Endothelial cell of hepatic sinusoid (primary cell): ENCODE measurements around the gene UGT1A3.

ENCODE experiments used
- in situ Hi-C: cut with HindIII; loops from 2 replicates; pipeline ENCODE4 v1.10.0; 2017; ENCODE audit warnings: low sequenced_read_pairs

The UGT1A3 gene

DNA sequence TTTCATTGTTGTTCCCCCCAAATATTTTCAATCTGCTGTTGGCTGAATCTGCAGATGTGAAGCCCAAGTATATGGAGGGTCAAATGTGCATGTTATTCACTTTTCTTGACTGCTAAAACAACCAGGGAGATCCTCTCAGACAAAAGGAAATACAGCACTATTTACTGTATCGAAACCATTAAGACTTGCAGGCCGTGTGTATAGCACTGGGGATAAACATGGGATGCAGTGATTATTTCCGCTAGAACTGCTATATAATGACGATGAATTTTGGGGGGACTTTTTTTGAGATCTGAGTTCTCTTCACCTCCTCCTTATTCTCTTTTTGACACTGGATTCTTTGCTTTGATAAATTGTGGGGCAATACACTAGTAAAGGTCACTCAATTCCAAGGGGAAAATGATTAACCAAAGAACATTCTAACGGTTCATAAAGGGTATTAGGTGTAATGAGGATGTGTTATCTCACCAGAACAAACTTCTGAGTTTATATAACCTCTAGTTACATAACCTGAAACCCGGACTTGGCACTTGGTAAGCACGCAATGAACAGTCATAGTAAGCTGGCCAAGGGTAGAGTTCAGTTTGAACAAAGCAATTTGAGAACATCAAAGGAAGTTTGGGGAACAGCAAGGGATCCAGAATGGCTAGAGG lies 27.7 kb downstream of the UGT1A3 start:
- in situ Hi-C loops, result no loop called here

- in situ Hi-C loops, result no loop called here
Observed at GRCh38 chr2:233758141-233758540, 29.3 kb downstream of the UGT1A3 start.

- in situ Hi-C loops, result no loop called here
Observed at GRCh38 chr2:233758849-233759248, 30.0 kb downstream of the UGT1A3 start.

DNA sequence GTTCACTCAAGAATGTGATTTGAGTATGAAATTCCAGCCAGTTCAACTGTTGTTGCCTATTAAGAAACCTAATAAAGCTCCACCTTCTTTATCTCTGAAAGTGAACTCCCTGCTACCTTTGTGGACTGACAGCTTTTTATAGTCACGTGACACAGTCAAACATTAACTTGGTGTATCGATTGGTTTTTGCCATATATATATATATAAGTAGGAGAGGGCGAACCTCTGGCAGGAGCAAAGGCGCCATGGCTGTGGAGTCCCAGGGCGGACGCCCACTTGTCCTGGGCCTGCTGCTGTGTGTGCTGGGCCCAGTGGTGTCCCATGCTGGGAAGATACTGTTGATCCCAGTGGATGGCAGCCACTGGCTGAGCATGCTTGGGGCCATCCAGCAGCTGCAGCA lies 31.2 kb downstream of the UGT1A3 start, which contains the start of gene UGT1A1:
TSS of gene UGT1A1 (plus strand) at position 228 of the 400 bp plus-strand sequence. CDS start at position 246, 18 bp downstream.
- in situ Hi-C loops, result no loop called here

- in situ Hi-C loops, result no loop called here
Observed at GRCh38 chr2:233761040-233761769, 32.4 kb downstream of the UGT1A3 start.

DNA sequence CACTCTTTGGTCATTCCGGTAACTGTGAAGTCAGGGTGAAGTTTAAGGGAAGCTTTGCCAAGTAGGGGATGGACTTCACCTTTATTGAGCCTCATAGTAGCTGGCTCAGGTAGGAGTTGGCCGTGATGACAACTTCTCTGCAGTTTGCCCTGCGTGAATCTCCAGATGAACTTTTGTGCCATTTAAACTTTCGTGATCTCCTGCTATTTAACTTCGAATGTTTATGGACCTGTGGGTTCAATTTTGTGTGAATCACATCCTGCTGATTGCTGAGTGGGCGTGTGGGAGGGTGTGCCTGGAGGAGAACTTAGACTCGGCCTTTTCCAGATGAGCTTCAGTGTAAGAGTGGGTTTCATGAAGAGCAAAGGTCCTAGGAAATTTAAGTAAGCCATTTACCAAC lies 35.4 kb downstream of the UGT1A3 start:
- in situ Hi-C loops, result no loop called here

GRCh38 chr2:233764761-233765160 lies 35.9 kb downstream of the UGT1A3 start:
- in situ Hi-C loops, result no loop called here

- in situ Hi-C loops, result no loop called here
Observed at GRCh38 chr2:233766416-233766815, 37.6 kb downstream of the UGT1A3 start.

DNA sequence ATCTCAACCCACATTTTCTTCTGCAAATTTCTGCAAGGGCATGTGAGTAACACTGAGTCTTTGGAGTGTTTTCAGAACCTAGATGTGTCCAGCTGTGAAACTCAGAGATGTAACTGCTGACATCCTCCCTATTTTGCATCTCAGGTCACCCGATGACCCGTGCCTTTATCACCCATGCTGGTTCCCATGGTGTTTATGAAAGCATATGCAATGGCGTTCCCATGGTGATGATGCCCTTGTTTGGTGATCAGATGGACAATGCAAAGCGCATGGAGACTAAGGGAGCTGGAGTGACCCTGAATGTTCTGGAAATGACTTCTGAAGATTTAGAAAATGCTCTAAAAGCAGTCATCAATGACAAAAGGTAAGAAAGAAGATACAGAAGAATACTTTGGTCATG lies 39.2 kb downstream of the UGT1A3 start:
- in situ Hi-C loops, result no loop called here

GRCh38 chr2:233769260-233769659 lies 40.4 kb downstream of the UGT1A3 start:
- in situ Hi-C loops, result no loop called here

DNA sequence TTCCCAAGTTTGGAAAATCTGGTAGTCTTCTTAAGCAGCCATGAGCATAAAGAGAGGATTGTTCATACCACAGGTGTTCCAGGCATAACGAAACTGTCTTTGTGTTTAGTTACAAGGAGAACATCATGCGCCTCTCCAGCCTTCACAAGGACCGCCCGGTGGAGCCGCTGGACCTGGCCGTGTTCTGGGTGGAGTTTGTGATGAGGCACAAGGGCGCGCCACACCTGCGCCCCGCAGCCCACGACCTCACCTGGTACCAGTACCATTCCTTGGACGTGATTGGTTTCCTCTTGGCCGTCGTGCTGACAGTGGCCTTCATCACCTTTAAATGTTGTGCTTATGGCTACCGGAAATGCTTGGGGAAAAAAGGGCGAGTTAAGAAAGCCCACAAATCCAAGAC lies 43.3 kb downstream of the UGT1A3 start:
- in situ Hi-C loops, result loop anchor here (5.0 kb wide), 1 partner anchor 70 kb away; no protein-coding TSS in a partner anchor

GRCh38 chr2:233772583-233772982 lies 43.7 kb downstream of the UGT1A3 start:
- in situ Hi-C loops, result loop anchor here (5.0 kb wide), 1 partner anchor 70 kb away; no protein-coding TSS in a partner anchor

DNA sequence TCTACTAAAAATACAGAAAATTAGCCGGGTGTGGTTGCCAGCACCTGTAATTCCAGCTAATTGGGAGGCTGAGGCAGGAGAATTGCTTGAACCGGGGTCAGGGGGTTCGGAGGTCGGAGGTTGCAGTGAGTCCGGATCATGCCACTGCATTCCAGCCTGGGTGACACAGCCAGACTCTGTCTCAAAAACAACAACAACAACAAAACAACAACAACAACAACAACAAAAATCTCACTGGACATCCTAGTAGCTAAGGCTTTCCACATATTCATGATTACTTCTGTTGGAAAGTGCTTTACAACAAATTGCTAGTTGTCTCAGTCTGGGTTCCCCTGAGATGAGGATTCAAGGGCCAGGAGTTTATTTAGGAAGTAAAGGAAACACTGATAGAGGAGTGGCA lies 45.0 kb downstream of the UGT1A3 start:
- in situ Hi-C loops, result loop anchor here (5.0 kb wide), 1 partner anchor 68 kb away; no protein-coding TSS in a partner anchor

DNA sequence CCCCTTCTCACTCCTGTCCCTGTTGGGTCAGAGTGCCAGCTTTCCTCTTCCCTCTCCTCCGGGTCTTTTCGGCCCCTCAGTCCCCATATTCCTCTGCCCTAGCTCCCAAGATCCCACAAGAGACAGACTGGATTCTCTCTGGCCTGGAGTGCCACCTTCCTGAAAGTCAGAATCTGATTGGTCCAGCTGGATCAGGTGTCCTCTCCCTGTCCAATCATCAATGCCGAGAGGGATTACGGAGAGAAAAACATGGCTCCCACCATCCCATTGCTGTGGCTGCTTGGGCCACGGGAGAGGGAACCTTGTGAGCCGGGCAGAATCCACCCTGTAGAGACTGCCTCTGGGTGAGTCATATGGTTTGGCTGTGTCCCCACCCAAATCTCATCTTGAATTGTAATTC lies 46.6 kb downstream of the UGT1A3 start:
- in situ Hi-C loops, result no loop called here

- in situ Hi-C loops, result no loop called here
Observed at GRCh38 chr2:233778030-233778429, 49.2 kb downstream of the UGT1A3 start, which contains the start of gene MROH2A. Gene MROH2A (plus strand): TSS chr2:233778330. CDS start chr2:233779359, 1,029 bp downstream.

- in situ Hi-C loops, result no loop called here
Observed at GRCh38 chr2:233779722-233780121, 50.9 kb downstream of the UGT1A3 start.

- in situ Hi-C loops, result no loop called here
Observed at GRCh38 chr2:233780771-233781170, 51.9 kb downstream of the UGT1A3 start.

DNA sequence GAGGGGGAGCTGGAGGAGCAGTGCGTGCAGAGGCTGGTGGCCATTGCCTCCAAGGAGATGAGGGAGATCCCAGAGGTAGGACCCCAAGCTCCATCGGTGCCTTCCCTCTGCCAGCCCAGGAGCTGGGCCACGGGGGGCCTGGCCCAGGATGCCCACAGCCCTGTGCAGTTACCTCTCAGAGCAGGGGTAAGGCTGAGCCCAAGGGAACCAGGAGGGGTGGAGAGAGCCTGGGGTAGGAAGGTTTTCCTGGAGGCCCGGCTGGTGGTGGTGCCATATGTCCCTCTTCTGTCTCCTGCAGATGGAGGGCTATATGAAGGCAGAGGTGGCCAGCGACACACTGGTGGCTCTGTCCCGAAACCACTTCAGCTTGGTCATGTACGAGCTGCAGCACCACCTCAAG lies 60.7 kb downstream of the UGT1A3 start:
- in situ Hi-C loops, result no loop called here

GRCh38 chr2:233791151-233791882 lies 62.5 kb downstream of the UGT1A3 start:
- in situ Hi-C loops, result no loop called here

DNA sequence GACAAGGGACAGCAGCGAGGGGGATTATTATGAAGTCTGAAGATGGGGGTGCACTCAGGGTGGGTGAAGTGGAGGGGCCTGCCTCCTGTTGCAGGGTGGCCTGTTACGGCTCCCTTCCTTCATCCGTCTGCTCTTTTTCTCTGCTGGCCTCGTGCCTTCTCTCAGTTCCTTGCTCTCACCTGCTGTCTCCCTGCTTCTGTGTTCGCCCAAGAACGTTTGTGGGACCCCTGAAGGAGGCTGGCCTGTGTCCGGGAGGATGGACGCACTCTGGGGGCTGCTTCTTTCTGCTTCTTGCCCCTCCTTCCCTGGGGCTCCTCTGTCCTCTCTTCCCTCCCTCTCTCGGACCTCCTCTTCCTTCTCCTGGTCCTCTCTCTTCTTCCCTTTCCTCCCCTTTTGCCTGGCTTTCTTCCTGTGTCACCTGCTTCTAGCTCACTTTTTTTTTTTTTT lies 63.1 kb downstream of the UGT1A3 start:
- in situ Hi-C loops, result no loop called here

DNA sequence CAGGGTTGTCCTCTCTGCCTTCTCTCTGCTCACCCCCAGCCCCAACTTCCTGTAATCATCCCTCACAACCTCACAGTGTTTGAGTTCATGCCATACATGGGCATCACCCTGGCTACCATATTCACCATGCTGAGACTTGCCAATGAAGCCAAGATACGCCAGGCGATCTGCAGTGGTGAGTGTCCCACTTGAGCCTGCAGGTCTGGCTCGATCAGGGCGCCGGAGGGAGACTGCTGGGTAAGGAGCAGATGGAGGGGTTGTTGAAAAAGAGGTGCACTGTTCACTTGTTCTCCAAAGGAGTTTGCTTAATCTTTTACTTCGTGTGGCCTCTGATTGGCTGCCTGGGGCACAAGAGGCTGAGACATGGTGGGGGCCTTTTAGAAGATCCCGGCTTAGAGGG lies 63.9 kb downstream of the UGT1A3 start:
- in situ Hi-C loops, result no loop called here
